HG03439 (cell line): ENCODE measurements around the gene U2AF2.

Source experiments
- ATAC-seq: cut with Tn5 transposase; IDR thresholded peaks from one replicate; pipeline ENCODE4 v1.9.1; 2021; ENCODE audit warnings: mild to moderate bottlenecking, moderate library complexity; ENCODE audit not compliant: unreplicated experiment

The U2AF2 gene

GRCh38 chr19:55621205-55621672 lies 33.6 kb upstream of the U2AF2 start:
- ATAC-seq = no peak

GRCh38 chr19:55621673-55622231 lies 33.1 kb upstream of the U2AF2 start:
- no peak for ATAC-seq

DNA sequence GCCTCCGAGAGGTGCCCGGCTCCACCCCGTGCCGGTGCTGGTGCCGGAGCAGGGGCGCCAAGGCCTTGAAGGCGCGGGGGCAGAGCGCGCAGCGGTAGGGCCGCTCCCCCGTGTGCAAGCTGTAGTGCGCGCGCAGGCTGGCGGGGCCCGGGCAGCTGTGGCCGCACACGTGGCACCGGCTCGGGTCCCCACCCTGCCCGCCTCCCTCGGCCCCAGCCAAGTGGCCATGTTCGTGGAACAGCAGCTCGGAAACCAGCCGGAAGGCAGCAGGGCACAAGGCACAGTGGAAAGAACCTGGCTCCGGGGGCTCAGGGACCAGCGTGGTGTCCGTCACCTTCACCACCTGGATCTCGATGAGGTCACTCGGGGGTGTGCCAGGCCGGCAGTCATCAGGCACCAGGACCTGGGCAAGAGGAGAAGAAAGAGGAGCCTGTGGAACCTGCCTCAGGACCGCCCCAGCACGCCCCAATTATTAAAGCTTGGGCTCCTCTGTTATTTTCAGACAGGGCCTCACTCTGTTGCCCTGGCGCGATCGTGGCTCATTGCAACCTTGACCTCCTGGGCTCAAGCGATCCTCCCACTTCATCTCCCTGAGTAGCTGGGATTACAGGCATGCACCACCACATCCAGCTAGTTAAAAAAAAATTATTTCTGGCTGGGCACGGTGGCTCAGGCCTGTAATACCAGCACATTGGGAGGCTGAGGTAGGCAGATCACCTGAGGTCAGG lies 32.4 kb upstream of the U2AF2 start:
- no peak for ATAC-seq

DNA sequence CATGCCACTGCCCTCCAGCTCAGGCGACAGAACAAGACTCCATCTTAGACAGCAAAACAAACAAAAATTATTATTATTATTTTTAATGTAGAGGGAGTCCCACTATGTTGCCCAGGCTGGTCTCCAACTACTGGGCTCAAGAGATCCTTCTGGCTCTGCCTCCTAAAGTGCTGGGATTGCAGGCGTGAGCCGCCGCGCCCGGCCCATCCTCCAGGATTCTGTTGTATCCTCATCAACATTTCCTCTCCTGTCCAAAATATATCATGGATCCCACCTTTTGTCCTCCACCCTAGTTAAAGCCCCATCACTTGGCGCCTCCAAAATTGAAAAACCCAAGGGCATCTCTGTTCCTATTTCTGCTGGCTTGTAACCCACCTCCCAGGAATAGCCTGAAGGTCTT lies 31.7 kb upstream of the U2AF2 start:
- no peak for ATAC-seq

GRCh38 chr19:55623561-55623960 lies 31.3 kb upstream of the U2AF2 start:
- no peak for ATAC-seq

DNA sequence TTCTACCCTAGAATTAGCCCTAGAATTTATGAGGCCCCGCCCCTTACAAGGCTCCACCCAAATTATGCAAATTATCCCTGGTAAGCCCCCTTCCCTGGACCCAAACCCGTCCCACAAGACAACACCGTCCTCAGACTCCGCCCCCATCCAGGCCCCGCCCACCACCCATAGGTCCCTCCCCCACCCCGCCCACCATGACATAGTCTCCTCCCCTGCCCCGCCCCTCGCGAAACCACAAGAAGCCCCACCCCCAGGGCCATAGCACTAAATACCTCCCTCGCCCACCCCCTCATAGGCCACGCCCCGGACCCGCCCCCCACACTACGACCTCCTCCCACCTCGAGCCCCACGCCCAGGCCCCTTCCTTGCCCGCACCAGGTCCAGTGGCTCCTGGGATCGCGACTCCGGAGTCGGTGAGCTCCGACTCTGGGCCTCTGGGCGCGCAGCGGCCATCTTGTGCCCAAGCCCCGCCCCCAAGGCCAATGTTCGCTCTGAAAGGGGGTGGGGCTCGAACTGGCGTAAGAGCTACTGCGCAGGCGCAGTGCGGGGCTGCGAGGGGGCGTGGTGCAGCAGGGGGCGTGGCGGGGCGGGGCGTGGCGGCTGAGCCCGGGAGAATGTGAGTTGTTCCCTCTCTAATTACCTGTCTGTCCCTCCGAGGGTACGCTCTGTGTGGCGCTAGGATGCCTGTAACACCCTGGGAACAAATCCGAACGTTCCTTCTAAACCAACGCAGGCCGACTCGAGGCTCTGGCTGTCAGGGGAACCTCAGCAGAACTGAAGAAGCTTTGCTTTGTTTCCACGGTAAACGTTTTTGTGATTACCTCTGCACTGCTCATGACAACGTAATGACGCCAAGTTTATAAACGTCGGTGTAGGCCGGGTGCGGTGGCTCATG lies 30.5 kb upstream of the U2AF2 start, which contains the start of gene ZNF784:
Gene ZNF784, minus strand, starts transcription at position 458 of the 895 bp plus-strand sequence. Its CDS starts 5 bp downstream, at position 453.
- peak; percentile 47 for ATAC-seq

DNA sequence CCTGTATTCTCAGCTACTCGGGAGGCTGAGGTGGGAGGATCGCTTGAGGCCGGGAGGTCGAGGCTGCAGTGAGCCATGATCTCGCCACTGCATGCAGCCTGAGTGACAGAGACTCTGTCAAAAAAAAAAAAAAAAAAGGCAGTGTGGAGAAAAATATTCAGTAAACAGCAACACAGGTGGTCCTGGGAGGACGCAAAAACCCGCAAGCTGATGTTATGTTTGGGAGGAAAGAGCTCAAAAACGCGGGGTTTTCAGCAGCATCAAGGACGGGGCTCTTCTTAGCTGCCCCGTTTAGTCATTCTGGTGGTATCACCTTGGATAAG lies 29.9 kb upstream of the U2AF2 start:
- ATAC-seq = no peak

DNA sequence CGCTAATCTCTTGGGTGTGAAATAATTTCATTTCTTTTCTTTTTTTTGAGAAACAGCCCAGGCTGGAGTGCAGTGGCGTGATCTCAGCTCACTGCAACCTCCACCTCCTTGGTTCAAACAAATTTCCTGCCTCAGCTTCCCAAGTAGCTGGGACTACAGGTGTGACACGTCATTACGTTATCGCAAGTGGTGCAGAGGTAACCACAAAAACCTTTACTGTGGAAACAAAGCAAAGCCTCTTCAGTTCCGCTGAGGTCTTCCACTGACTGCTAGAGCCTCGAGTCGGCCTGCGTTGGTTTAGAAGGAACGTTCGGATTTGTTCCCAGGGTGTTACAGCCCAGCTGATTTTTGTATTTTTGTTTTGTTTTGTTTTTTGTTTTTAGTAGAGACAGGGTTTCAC lies 28.5 kb upstream of the U2AF2 start:
- ATAC-seq = no peak

DNA sequence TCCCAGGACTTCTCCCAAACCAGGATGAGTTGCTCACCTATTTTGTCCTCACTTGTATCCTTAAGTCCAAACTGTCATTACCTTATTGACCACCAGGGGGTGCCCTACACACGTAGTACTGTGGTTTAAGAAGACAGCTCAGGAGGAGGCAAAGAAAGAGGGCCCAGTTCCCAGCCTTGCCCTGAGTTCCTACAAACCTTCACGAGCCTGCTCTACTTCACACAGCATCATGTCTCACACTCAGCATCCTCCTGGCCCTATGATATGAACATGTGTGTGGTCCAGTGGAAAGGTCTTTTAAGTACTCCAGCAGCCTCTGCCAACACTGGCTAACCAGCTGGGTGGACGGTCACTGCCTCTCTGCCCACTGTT lies 22.4 kb upstream of the U2AF2 start:
- no peak for ATAC-seq

DNA sequence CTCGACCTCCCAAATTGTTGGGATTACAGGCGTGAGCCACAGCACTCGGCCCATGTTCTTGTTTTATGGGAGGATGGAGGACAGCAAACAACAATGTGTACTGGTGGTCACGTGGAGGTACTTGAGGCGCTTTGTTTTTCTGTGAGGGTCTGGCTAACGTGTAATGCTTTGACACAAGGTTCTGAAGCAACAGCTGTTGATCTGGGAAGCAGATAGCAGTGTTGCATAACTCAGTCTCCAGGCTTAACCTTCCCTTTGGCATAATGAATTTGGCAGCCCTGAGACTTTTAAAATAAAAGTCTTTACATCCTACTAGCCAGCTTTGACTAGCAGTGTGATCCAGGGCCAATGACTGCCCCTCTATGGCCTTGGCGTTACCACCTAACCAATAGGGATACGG lies 21.0 kb upstream of the U2AF2 start:
- no peak for ATAC-seq

- no peak for ATAC-seq
Measured at GRCh38 chr19:55635334-55635717, 19.5 kb upstream of the U2AF2 start.

DNA sequence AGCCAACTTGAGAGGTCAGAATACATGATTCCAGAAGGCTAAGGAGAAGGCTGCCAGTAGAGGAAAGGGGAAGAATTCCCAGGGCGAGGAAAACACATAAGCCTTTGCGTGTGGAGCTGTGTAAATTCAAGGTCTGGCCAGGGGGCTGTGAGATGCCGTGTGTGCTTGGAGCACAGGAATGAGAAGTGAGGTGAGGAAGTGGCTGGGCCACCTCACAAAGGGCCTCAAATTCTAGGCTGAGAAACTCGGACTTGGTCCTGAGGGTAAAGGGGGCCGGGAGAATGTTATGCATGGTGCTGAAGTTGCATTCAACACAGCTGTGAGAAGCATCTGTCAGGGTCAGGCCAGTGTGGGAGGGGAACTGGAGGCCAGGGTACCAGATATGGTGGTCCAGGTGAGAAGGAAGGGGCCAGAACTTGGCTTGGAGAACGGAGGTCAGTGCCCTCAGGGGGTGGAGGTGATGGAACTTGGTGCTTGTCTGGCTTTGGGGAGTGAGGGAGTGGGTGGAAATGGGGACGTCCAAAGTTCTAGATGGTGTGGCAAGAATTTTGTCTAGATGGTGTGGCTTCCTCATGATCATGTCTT lies 18.9 kb upstream of the U2AF2 start:
- ATAC-seq = no peak

DNA sequence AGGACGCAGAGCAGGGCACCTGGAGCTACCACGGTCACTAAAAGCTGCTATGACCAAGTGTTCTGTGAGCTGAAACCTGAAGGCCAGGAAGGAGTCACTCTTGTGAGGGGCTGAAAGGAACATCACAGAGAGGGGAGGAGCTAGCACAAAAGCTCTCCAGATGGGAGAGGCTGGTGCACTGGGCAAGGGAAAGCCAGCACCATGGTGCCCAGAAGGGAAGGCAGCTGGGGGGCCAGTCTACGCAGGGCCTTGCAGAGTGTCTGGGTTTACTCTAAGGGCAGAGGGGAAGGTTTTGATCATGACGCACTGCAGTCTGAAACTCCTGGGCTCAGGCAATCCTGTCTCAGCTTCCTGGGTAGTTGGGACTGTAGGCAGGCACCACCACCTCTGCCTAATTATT lies 18.1 kb upstream of the U2AF2 start:
- ATAC-seq = no peak

GRCh38 chr19:55637534-55637933 lies 17.3 kb upstream of the U2AF2 start:
- no peak for ATAC-seq

DNA sequence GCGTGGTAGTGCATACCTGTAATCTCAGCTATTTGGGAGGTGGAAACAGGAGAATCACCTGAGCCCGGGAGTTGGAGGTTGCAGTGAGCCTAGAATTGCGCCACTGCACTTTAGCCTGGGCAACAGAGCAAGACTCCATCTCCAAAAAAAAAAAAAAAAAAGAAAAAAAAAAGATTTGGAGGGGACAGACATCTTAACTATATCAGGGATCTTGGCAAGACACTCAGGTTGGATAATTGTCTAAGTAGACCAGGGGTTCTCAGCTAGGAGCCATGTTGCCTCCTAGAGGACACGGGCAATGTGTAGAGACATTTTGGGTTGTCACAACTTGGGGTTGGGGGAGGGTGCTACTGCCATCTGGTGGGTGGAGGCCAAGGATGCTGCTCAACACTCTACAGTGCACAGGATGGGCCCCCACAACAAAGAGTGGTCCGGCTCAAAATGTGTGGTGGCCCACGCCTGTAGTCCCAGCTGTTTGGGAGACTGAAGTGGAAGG lies 15.9 kb upstream of the U2AF2 start:
- ATAC-seq = no peak

- no peak for ATAC-seq
Measured at GRCh38 chr19:55640043-55640576, 14.7 kb upstream of the U2AF2 start.

- no peak for ATAC-seq
Measured at GRCh38 chr19:55640577-55641425, 14.0 kb upstream of the U2AF2 start, which contains the start of gene ZNF580. ZNF580 (plus strand) TSS chr19:55641002; CDS start chr19:55642509, 1,507 bp downstream.

- ATAC-seq = no peak
Measured at GRCh38 chr19:55641426-55642152, 13.2 kb upstream of the U2AF2 start.
